ENCODE results near the gene SFPQ. TPM values are rescaled to one million over a fixed set of nuclear protein-coding genes. Genes with fewer than 3 reads are reported as not detected.

The SFPQ gene
- total RNA-seq, 3 donors from 2014 or later (not counting 1 experiment from before 2014, with no cell fraction given), result 492 to 594 (median 558) TPM

DNA sequence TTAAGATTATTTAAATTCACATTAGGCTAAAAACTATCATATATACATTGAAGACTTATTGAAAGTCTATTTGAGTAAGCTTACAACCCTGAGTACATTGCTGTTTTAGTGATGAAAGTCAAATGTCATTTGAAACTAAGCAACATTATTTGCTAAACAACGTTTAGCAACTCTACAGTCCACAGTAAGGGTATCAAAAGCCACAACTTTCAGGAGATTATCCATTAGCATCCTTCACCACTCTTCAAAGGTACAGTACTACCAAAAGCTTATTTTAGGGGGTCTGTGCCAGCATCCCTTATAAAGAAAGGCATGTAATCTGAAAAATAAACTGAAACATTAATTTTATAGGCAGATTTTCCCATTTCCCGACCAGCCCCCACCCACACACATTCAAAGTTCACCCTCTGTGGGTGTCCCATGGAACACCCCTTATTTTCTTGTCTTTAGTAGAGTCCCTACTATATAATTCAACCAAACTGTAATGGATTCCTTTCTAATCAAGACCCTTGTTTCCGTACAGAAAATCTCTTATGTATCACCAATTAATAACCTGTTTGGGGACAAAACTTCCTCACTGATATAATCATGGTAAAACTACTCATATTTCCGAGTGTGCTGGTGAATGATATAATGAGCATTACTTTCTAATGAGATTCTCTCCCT is 11.0 kb downstream of the SFPQ start:
- Mint-ChIP-seq H3K36me3 (peaks cover 43% of the 10 kb centered on the region), H3K9me3 (no peaks in the 10 kb centered on the region), H3K27ac (peak overlapping the region; percentile 65 to 79), H3K27me3 (ENCODE audit: low read depth in 2 of 2) (no peaks in the 10 kb centered on the region), H3K4me3 (no peak overlapping the region), H3K4me1 (peaks cover 76 to 87% of the 10 kb centered on the region in 2 donors)
- H3K4me3 ChIP-seq (ENCODE audit: low read length), result no peak overlapping the region
- 59% methylated on average over 3 of the region's 4 CpGs for WGBS (ENCODE audit: insufficient coverage)
- peaks cover 93% of the 10 kb centered on the region for H3K36me3 ChIP-seq (ENCODE audit: control insufficient read depth, insufficient read depth, low read length)
- no peaks in the 10 kb centered on the region for H3K9me3 ChIP-seq (ENCODE audit: control insufficient read depth, insufficient read depth, low read length)
- intact Hi-C loops (cut with micrococcal nuclease), result no loop called here
- H3K27ac ChIP-seq (ENCODE audit: low read length), result no peak overlapping the region
- no peaks in the 10 kb centered on the region for H3K27me3 ChIP-seq (ENCODE audit: control insufficient read depth, insufficient read depth, low read length)
- TF ChIP-seq, protein P1, sequence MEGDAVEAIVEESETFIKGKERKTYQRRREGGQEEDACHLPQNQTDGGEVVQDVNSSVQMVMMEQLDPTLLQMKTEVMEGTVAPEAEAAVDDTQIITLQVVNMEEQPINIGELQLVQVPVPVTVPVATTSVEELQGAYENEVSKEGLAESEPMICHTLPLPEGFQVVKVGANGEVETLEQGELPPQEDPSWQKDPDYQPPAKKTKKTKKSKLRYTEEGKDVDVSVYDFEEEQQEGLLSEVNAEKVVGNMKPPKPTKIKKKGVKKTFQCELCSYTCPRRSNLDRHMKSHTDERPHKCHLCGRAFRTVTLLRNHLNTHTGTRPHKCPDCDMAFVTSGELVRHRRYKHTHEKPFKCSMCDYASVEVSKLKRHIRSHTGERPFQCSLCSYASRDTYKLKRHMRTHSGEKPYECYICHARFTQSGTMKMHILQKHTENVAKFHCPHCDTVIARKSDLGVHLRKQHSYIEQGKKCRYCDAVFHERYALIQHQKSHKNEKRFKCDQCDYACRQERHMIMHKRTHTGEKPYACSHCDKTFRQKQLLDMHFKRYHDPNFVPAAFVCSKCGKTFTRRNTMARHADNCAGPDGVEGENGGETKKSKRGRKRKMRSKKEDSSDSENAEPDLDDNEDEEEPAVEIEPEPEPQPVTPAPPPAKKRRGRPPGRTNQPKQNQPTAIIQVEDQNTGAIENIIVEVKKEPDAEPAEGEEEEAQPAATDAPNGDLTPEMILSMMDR (IDR thresholded peaks at IDR 0.05), result no peak
- peaks cover 1% of the 10 kb centered on the region for H3K4me1 ChIP-seq (ENCODE audit: control insufficient read depth, insufficient read depth, low read length)
- ATAC-seq, result no peak
- peak in 1 of 2 donors; percentile 14 for DNase-seq

DNA sequence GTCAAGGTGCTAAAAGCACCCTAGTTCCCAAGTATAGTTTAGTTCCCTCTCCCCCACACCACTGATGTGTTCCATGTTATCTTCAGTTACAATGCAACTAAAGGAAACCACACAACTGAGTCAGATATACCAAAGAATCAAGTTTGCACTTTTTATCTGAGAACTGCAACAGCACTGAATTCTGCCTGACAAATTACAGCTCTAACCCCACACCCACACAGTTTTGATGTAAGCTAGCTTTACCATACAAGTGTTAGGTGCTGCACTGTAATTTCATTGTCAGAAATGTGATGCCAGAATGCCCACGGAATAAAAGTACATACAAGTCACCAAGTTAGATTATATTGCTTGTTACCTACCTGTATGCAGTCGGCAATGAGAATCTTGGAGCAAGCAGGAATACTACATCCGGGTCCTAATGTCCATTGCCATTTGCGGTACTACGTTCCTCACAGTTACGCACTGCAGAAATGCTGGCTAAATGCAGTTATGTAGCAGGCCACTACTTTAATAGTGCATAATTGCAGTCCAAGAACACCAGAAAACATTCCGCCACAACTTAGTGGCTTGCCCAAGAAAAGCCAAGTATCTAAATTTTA is 12.1 kb downstream of the SFPQ start:
- Histone ChIP-seq H3K4me1 (ENCODE audit: control insufficient read depth, insufficient read depth, low read length) (no peaks in the 10 kb centered on the region), H3K36me3 (ENCODE audit: control insufficient read depth, insufficient read depth, low read length) (peaks cover 92% of the 10 kb centered on the region), H3K4me3 (ENCODE audit: low read length) (no peak overlapping the region), H3K9me3 (ENCODE audit: control insufficient read depth, insufficient read depth, low read length) (no peaks in the 10 kb centered on the region), H3K27ac (ENCODE audit: low read length) (no peak overlapping the region), H3K27me3 (ENCODE audit: control insufficient read depth, insufficient read depth, low read length) (no peaks in the 10 kb centered on the region)
- peaks cover 41% of the 10 kb centered on the region for H3K36me3 Mint-ChIP-seq
- H3K4me1 Mint-ChIP-seq, result peaks cover 68 to 77% of the 10 kb centered on the region in 2 donors
- H3K27ac Mint-ChIP-seq, result peak overlapping the region; percentile 65 to 79
- ATAC-seq (peak in 2 of 3 donors; percentile 12 to 14), DNase-seq (peak in 1 of 2 donors; percentile 12)
- H3K9me3 Mint-ChIP-seq, result no peaks in the 10 kb centered on the region
- WGBS (ENCODE audit: insufficient coverage), result 95% methylated on average over 7 of the region's 7 CpGs
- TF ChIP-seq, protein P1 (IDR thresholded peaks at IDR 0.05), result no peak
- intact Hi-C loops (cut with micrococcal nuclease), result no loop called here
- no peaks in the 10 kb centered on the region for H3K27me3 Mint-ChIP-seq (ENCODE audit: low read depth in 2 of 2)
- peak overlapping the region; percentile 63 for H3K4me3 Mint-ChIP-seq

DNA sequence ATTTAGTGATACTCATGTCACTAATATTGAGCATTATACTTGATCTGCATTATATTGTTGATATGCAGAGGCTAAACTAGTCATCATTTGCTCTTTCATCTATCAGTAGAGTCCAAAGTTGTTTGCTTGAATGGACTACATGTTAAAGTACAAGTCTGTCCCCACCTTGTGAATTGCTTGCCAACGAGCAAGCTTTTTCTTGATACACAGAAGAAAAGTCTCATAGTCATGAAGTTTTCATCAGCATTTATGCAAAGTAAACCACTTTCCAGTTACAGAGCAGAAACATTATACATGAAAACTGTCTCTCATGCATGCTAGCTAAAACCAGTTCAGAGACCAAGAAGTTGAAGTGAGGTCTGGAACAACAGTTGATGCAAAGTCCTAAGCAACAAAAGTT is 13.0 kb downstream of the SFPQ start:
- 47% methylated on average over 1 of the region's 1 CpG for WGBS (ENCODE audit: insufficient coverage)
- no peak for DNase-seq
- intact Hi-C loops (cut with micrococcal nuclease), result no loop called here
- no peak overlapping the region for H3K27ac ChIP-seq (ENCODE audit: low read length)
- Mint-ChIP-seq H3K27ac (peak overlapping the region; percentile 65 to 79), H3K27me3 (ENCODE audit: low read depth in 2 of 2) (no peaks in the 10 kb centered on the region), H3K4me1 (peaks cover 58 to 67% of the 10 kb centered on the region in 2 donors), H3K9me3 (no peaks in the 10 kb centered on the region), H3K4me3 (peak overlapping the region; percentile 63), H3K36me3 (peaks cover 35% of the 10 kb centered on the region)
- no peaks in the 10 kb centered on the region for H3K4me1 ChIP-seq (ENCODE audit: control insufficient read depth, insufficient read depth, low read length)
- TF ChIP-seq, protein P1 (IDR thresholded peaks at IDR 0.05), result no peak
- no peak overlapping the region for H3K4me3 ChIP-seq (ENCODE audit: low read length)
- no peaks in the 10 kb centered on the region for H3K27me3 ChIP-seq (ENCODE audit: control insufficient read depth, insufficient read depth, low read length)
- no peaks in the 10 kb centered on the region for H3K9me3 ChIP-seq (ENCODE audit: control insufficient read depth, insufficient read depth, low read length)
- no peak for ATAC-seq
- H3K36me3 ChIP-seq (ENCODE audit: control insufficient read depth, insufficient read depth, low read length), result peaks cover 92% of the 10 kb centered on the region
